HL-60 (cell line): ENCODE measurements around the gene CREBBP.

Source experiments
- DNase-seq, 2 experiments: peaks; one replicate each; pipeline ENCODE4 v3.0.0-alpha.2; 2010 to 2020; ENCODE audit warnings: low read depth in 1 of 2, low spot score in 1 of 2
- H3K27ac ChIP-seq: fragments of 250-450 bp; sonication (Bioruptor Pico); replicated peaks from 2 replicates; pipeline ENCODE4 v1.5.1; 2020; ENCODE audit warnings: mild to moderate bottlenecking, moderate library complexity
- H3K27me3 ChIP-seq: fragments of 250-450 bp; sonication (Bioruptor Pico); 2 replicates; pipeline ENCODE4 v1.5.1; 2021; ENCODE audit warnings: mild to moderate bottlenecking, moderate library complexity; ENCODE audit not compliant: insufficient read depth, poor library complexity, severe bottlenecking
- H3K4me3 ChIP-seq: replicated peaks from 2 replicates; pipeline ENCODE4 v1.5.1; 2011; ENCODE audit warnings: mild to moderate bottlenecking, control low read depth, low read length; ENCODE audit not compliant: insufficient read depth
- CTCF ChIP-seq: IDR thresholded peaks from one replicate; pipeline ENCODE4 v1.5.1; 2011; ENCODE audit warnings: low read length, control low read depth, inconsistent platforms; ENCODE audit not compliant: insufficient read depth
- GABPA ChIP-seq: IDR thresholded peaks from 2 replicates; pipeline ENCODE4 v1.6.1; 2012; ENCODE audit warnings: low read depth
- POLR2AphosphoS5 ChIP-seq: IDR thresholded peaks from 2 replicates; pipeline ENCODE4 v1.6.1; 2012; ENCODE audit warnings: low read depth
- SPI1 ChIP-seq: IDR thresholded peaks from 2 replicates; pipeline ENCODE4 v1.6.1; 2012; ENCODE audit warnings: low read depth, mild to moderate bottlenecking, borderline replicate concordance
- TF ChIP-seq, protein P1 (sequence below): IDR thresholded peaks from 2 replicates; pipeline ENCODE4 v1.6.1; 2012; ENCODE audit warnings: low read depth; ENCODE audit not compliant: insufficient replicate concordance

The CREBBP gene

DNA sequence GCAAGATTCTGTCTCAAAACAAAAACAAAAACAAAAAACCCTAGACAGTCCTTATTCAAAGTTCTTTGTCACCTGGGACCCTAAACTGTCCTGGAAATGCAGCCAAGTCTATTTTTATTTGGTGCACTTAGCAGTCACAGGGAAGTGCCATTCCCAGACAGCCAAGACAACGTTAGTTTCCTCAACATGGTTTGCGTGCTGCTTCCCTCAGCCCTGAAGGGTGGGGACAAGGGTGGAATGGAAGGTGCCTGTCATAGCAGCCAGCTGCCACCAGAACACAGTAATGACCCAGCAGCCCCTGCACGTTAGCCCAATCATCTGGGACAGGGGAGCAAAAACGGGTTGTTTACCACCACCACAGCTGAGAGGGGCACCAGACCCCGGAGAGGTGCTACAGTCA is 16.9 kb downstream of the CREBBP start:
- DNase-seq, result no peak
- TF ChIP-seq SPI1 (no peak), POLR2AphosphoS5 (no peak), GABPA (no peak), CTCF (no peak)
- TF ChIP-seq, protein P1, sequence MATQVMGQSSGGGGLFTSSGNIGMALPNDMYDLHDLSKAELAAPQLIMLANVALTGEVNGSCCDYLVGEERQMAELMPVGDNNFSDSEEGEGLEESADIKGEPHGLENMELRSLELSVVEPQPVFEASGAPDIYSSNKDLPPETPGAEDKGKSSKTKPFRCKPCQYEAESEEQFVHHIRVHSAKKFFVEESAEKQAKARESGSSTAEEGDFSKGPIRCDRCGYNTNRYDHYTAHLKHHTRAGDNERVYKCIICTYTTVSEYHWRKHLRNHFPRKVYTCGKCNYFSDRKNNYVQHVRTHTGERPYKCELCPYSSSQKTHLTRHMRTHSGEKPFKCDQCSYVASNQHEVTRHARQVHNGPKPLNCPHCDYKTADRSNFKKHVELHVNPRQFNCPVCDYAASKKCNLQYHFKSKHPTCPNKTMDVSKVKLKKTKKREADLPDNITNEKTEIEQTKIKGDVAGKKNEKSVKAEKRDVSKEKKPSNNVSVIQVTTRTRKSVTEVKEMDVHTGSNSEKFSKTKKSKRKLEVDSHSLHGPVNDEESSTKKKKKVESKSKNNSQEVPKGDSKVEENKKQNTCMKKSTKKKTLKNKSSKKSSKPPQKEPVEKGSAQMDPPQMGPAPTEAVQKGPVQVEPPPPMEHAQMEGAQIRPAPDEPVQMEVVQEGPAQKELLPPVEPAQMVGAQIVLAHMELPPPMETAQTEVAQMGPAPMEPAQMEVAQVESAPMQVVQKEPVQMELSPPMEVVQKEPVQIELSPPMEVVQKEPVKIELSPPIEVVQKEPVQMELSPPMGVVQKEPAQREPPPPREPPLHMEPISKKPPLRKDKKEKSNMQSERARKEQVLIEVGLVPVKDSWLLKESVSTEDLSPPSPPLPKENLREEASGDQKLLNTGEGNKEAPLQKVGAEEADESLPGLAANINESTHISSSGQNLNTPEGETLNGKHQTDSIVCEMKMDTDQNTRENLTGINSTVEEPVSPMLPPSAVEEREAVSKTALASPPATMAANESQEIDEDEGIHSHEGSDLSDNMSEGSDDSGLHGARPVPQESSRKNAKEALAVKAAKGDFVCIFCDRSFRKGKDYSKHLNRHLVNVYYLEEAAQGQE, result no peak
- no peak overlapping the region for H3K4me3 ChIP-seq
- H3K27ac ChIP-seq, result no peak overlapping the region
- no peaks in the 10 kb centered on the region for H3K27me3 ChIP-seq

GRCh38 chr16:3861808-3862451 is 18.6 kb downstream of the CREBBP start:
- TF ChIP-seq, protein P1, result no peak
- peak; percentile 26; the same call in 1 of the 2 replicates for TF ChIP-seq SPI1
- DNase-seq, result peak in 1 of 2 experiments; percentile 53
- H3K27ac ChIP-seq, result no peak overlapping the region
- H3K27me3 ChIP-seq, result no peaks in the 10 kb centered on the region
- H3K4me3 ChIP-seq, result no peak overlapping the region

DNA sequence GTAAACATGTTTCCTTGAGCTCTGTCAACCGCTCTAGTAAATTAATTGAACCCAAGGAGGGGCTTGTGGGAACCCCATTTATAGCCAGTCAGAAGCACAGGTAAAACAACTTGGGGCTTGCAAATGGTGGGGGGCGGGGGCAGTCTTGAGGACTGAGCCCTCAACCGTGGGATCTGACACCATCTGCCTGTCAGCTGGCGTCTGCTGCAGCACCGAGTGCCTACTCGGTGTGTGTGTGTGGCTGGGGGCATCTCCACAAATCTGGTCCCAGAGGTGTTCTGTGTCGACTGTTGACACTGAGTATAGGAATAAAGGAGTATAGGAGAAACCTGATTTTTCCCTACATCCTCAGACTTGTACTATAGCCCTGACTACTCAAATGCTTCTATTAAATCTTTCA is 20.6 kb downstream of the CREBBP start:
- no peak overlapping the region for H3K27ac ChIP-seq
- no peaks in the 10 kb centered on the region for H3K27me3 ChIP-seq
- DNase-seq, result no peak
- H3K4me3 ChIP-seq, result no peak overlapping the region
- TF ChIP-seq, protein P1, result no peak
- TF ChIP-seq GABPA (no peak), POLR2AphosphoS5 (no peak), CTCF (no peak)

GRCh38 chr16:3858801-3859200 is 21.7 kb downstream of the CREBBP start:
- no peak for DNase-seq
- Histone ChIP-seq H3K4me3 (no peak overlapping the region), H3K27me3 (no peaks in the 10 kb centered on the region), H3K27ac (no peak overlapping the region)
- TF ChIP-seq SPI1 (no peak), CTCF (no peak)
